ENCODE data around the gene PASK. TPM values are rescaled to one million over a fixed set of nuclear protein-coding genes. Genes with fewer than 3 reads are reported as not detected.

PASK gene
- polyA plus RNA-seq, 1 donor (not counting 4 experiments of a cell fraction or from before 2014, with no cell fraction given) = 4.3 TPM

- dilution Hi-C loops (cut with MboI; ENCODE audit: extremely low pct_ligation_motif_present, low sequenced_read_pairs) = no loop called here
- Histone ChIP-seq H3K4me1 (ENCODE audit: control insufficient read depth, extremely low read depth, insufficient read depth, low read length) (no peaks in the 10 kb centered on the region), H3K36me3 (ENCODE audit: control insufficient read depth in 2 of 2, extremely low read depth in 1 of 2, insufficient read depth in 2 of 2, low read length in 2 of 2) (peaks cover 0 to 2% of the 10 kb centered on the region in 2 experiments), H2AFZ (ENCODE audit: control insufficient read depth, low read length) (no peak overlapping the region), H3K27ac (ENCODE audit: control insufficient read depth, insufficient read depth, low read length) (no peak overlapping the region), H3K9me1 (ENCODE audit: control insufficient read depth, extremely low read depth, insufficient read depth, low read length) (no peaks in the 10 kb centered on the region), H3K9me3 (ENCODE audit: control insufficient read depth, low read depth, low read length) (no peaks in the 10 kb centered on the region), H3K27me3 (ENCODE audit: control insufficient read depth, extremely low read depth, insufficient read depth, low read length) (no peaks in the 10 kb centered on the region), H3K4me2 (ENCODE audit: control insufficient read depth, extremely low read depth, insufficient read depth, low read depth, low read length) (no peak overlapping the region), H3K9ac (ENCODE audit: control insufficient read depth, extremely low read depth, insufficient read depth, low read length) (no peak overlapping the region), H3K4me3 (ENCODE audit: control insufficient read depth in 2 of 3, extremely low read depth in 1 of 3, insufficient read depth in 2 of 3, low read depth in 1 of 3, low read length in 3 of 3) (no peak overlapping the region), H3K79me2 (ENCODE audit: control insufficient read depth, insufficient read depth, low read length) (no peaks in the 10 kb centered on the region), H4K20me1 (ENCODE audit: control insufficient read depth, extremely low read depth, insufficient read depth, low read length) (no peaks in the 10 kb centered on the region)
- DNase-seq (ENCODE audit: low read depth, low spot score) = no peak
- FAIRE-seq = no peak
- no peak for TF ChIP-seq CTCF (optimal IDR thresholded peaks at IDR 0.05 in 1 of 3, IDR thresholded peaks at IDR 0.05 in 1 of 3, conservative IDR thresholded peaks at IDR 0.05 in 1 of 3; ENCODE audit: extremely low read depth in 1 of 3, insufficient read depth in 2 of 3, low read length in 3 of 3)
- TF ChIP-seq EZH2 (IDR thresholded peaks at IDR 0.05; ENCODE audit: low read length) = no peak
Observed at GRCh38 chr2:241131531-241131930, 17.7 kb downstream of the PASK start.

- H3K4me1 ChIP-seq (ENCODE audit: control insufficient read depth, extremely low read depth, insufficient read depth, low read length) = no peaks in the 10 kb centered on the region
Observed at GRCh38 chr2:241130316-241130715, 19.0 kb downstream of the PASK start.

More at GRCh38 chr2:241130316-241130715, 19.0 kb downstream of the PASK start:
- Histone ChIP-seq H3K4me3 (ENCODE audit: control insufficient read depth in 2 of 3, extremely low read depth in 1 of 3, insufficient read depth in 2 of 3, low read depth in 1 of 3, low read length in 3 of 3) (no peak overlapping the region), H3K4me2 (ENCODE audit: control insufficient read depth, extremely low read depth, insufficient read depth, low read depth, low read length) (no peak overlapping the region), H4K20me1 (ENCODE audit: control insufficient read depth, extremely low read depth, insufficient read depth, low read length) (no peaks in the 10 kb centered on the region), H3K79me2 (ENCODE audit: control insufficient read depth, insufficient read depth, low read length) (no peaks in the 10 kb centered on the region), H3K9me3 (ENCODE audit: control insufficient read depth, low read depth, low read length) (no peaks in the 10 kb centered on the region), H3K9me1 (ENCODE audit: control insufficient read depth, extremely low read depth, insufficient read depth, low read length) (no peaks in the 10 kb centered on the region), H2AFZ (ENCODE audit: control insufficient read depth, low read length) (no peak overlapping the region), H3K27ac (ENCODE audit: control insufficient read depth, insufficient read depth, low read length) (no peak overlapping the region), H3K36me3 (ENCODE audit: control insufficient read depth in 2 of 2, extremely low read depth in 1 of 2, insufficient read depth in 2 of 2, low read length in 2 of 2) (peaks cover 0 to 2% of the 10 kb centered on the region in 2 experiments), H3K27me3 (ENCODE audit: control insufficient read depth, extremely low read depth, insufficient read depth, low read length) (no peaks in the 10 kb centered on the region), H3K9ac (ENCODE audit: control insufficient read depth, extremely low read depth, insufficient read depth, low read length) (no peak overlapping the region)
- TF ChIP-seq EZH2 (IDR thresholded peaks at IDR 0.05; ENCODE audit: low read length) (no peak), CTCF (optimal IDR thresholded peaks at IDR 0.05 in 1 of 3, IDR thresholded peaks at IDR 0.05 in 1 of 3, conservative IDR thresholded peaks at IDR 0.05 in 1 of 3; ENCODE audit: extremely low read depth in 1 of 3, insufficient read depth in 2 of 3, low read length in 3 of 3) (no peak)
- FAIRE-seq (no peak), DNase-seq (ENCODE audit: low read depth, low spot score) (no peak)
- dilution Hi-C loops (cut with MboI; ENCODE audit: extremely low pct_ligation_motif_present, low sequenced_read_pairs) = no loop called here
